AG09309 (cell line): ENCODE results near the gene NFATC3.

Experiments used
- DNase-seq: peaks from one replicate; pipeline ENCODE4 v3.0.0-alpha.2; 2010; ENCODE audit warnings: low read depth
- H3K4me3 ChIP-seq: 2 replicates; pipeline ENCODE4 v1.5.1; 2011; ENCODE audit warnings: mild to moderate bottlenecking, low read depth, low read length, moderate library complexity; ENCODE audit not compliant: control insufficient read depth
- CTCF ChIP-seq: IDR thresholded peaks from 2 replicates; pipeline ENCODE4 v1.5.1; 2011; ENCODE audit warnings: mild to moderate bottlenecking, low read depth, low read length, inconsistent platforms; ENCODE audit not compliant: insufficient read depth, control insufficient read depth; ENCODE audit errors: missing control alignments

NFATC3 gene

GRCh38 chr16:68085259-68086071 lies at the start of gene NFATC3:
Gene NFATC3, plus strand, starts transcription at chr16:68085370. Its CDS starts 312 bp downstream, at chr16:68085682.
- DNase-seq = peak; percentile 76
- TF ChIP-seq CTCF = no peak
- peak within 1 kb of the TSS; percentile 94 for H3K4me3 ChIP-seq

- no peak for TF ChIP-seq CTCF
- H3K4me3 ChIP-seq = no peak overlapping the region
- DNase-seq = no peak
Measured at GRCh38 chr16:68037841-68038597, 47.2 kb upstream of the NFATC3 start.

- no peak for DNase-seq
- H3K4me3 ChIP-seq = no peak overlapping the region
- TF ChIP-seq CTCF = peak; percentile 92
Measured at GRCh38 chr16:68040506-68041288, 44.5 kb upstream of the NFATC3 start.

- H3K4me3 ChIP-seq = no peak overlapping the region
- DNase-seq = no peak
- no peak for TF ChIP-seq CTCF
Measured at GRCh38 chr16:68041783-68042182, 43.4 kb upstream of the NFATC3 start.

- H3K4me3 ChIP-seq = no peak overlapping the region
- no peak for DNase-seq
- no peak for TF ChIP-seq CTCF
Measured at GRCh38 chr16:68046106-68046505, 39.1 kb upstream of the NFATC3 start.

- no peak overlapping the region for H3K4me3 ChIP-seq
- no peak for DNase-seq
- TF ChIP-seq CTCF = no peak
Measured at GRCh38 chr16:68047987-68048386, 37.2 kb upstream of the NFATC3 start.
